HT1080 (cell line): Measurements from ENCODE around the gene SAMD4A. TPM values are rescaled to one million over a fixed set of nuclear protein-coding genes. Genes with fewer than 3 reads are reported as not detected.

Experiments
- DNase-seq: peaks from one replicate; pipeline ENCODE4 v3.0.0-alpha.2; 2015; ENCODE audit warnings: low read depth
- total RNA-seq: library from RNA; depleted of rRNA; stranded (reverse); fragments of >200 nt; shearing (Covaris generic); gene quantifications from 2 replicates; pipeline ENCODE4 v1.2.3, GENCODE V29; 2014

SAMD4A gene
- total RNA-seq, 1 experiment from 2014 or later = 16.3 TPM

DNA sequence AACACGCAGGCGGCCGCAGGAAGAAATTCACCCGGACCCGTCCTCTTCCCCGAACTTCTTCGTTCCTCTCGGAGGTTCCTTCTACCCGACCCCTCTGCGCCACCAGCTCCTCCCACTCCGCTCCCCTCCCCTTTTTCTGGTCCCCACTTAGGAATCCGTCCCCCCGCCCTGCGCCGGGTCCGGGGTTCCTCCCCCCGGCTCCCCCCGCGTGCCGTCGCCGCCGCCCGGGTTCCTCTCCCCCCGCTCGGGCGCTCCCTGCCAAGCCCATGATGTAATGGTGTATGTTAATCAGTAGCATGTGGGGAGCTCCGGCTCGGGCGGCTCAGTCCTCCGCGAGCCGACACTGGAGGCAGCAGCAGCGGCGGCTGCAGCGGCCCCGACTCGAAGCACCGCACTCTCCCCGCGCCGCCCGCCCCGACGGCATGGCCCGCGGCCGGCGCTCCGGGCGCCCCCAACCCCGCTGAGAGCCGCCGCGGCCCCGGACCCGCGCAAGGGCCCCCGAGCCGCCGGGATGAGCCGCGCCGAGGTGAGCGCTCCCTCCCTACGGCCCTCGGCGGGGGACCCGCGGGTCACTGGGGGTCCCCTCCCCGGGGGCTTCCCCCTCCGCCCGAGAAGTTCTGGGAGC lies 1.0 kb upstream of the SAMD4A start:
- peak; percentile 66 for DNase-seq

DNA sequence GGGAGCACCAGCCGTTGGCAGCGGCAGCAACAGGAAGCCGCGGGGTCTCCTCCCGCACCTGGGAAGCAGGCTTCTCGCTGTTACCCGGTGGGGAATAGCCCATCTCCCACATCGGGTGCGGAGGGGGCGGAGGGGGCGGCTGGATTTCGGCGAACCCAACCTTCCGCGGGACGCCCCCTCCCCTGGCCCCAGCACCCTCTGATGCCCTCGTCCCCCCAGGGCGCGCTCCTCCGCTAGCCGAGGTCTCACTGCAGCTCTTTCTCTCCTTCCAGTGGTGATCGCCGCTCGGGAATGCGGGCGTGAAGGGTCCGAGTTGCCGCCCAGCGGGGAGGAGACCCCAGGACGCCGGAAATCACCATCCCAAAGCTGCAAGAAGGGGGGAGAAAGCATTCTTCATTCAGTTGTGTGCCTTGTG lies 303 bp downstream of the SAMD4A start:
- DNase-seq = peak; percentile 34

DNA sequence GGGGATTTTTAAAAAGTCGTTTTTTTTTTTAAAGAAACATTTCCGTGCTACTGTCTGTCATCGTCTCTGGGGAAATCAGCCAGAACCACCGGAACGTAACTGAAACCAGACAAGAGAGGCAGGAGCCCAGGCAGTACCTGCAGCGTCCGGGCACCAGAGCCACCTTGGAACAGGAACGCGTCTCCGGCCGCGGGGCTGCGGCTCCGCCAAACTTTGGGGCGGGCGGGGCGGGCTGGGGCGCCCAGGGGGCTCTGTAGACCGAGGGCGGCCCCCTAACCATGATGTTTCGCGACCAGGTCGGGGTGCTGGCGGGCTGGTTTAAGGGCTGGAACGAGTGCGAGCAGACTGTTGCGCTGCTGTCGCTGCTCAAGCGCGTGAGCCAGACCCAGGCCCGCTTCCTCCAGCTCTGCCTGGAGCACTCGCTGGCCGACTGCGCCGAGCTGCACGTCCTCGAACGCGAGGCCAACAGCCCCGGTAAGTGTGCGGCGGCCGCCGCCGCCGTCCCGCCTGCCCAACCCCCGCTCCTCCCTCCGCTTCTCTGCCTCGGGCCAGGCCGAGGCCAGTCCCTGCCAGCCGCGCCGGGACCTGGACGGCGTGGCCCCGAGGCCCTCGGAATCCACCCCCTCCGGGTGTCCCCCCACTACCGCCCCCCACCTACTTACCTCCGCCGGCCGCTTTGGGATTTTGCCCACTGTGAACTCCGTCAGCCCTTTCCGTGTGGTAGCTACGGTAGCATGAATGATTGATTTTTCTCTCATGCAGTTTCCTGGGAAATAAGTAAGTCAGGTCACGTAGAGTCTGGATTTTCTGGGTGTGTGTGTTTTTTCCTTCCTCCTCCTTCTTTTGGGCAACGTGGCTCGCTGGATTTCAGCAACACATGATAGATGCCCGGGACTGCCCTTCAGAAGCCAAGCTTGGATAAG lies 972 bp downstream of the SAMD4A start:
- no peak for DNase-seq

DNA sequence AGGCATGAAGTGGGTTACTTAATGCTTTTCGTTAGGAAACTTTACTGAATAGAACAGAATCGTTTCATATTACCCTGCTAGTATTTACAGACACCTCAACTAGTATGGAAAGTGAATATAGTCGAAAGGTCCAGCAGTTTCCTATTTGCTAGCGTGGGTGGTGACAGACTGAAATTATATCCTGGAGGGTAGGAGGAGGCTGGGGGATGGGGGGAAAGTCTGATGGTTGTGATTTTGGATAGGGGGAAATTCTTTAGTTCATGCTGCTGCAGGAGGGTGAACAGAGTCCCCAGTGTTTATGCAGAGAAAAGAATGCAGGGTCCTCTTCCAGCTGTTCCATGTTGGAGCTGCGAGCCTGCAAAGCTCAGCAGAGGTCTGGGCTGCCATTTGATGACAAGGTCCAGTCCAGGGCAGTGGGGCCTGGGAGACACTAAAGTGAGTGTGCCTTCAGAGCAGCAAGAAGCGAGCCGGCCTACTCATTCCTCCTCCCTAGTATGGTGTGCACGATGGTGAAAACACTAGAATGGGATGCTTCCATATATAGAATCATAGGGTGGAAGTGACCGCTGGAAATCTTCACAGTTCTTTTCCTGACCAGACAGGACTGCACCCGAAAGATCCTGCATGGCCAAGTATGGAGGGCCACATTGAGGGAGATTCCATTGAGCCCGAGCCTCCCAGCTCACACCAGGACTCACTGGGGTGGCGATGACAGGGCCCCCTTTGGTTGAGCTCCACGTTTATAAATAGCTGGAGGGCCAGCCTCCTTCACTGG lies 2.1 kb downstream of the SAMD4A start:
- peak; percentile 43 for DNase-seq

DNA sequence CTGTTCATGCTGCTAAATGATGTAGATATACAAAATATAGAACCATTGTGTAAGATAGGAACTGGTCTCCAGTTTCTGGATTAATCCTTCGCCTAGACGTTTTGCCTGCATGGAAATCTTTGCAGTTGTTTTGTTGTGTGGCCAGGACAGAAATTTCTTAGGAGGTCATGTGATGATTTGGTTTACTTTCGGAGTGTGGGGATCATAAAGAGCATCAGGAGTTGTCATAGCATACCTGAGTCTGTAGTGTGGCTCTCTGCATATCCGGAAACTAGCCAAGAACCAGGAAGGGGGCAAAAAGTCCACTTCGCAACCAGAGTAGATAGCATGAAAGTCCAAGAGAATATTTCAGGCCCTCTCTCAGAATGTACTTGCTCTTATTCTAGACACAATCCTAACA lies 3.1 kb downstream of the SAMD4A start:
- DNase-seq = no peak

DNA sequence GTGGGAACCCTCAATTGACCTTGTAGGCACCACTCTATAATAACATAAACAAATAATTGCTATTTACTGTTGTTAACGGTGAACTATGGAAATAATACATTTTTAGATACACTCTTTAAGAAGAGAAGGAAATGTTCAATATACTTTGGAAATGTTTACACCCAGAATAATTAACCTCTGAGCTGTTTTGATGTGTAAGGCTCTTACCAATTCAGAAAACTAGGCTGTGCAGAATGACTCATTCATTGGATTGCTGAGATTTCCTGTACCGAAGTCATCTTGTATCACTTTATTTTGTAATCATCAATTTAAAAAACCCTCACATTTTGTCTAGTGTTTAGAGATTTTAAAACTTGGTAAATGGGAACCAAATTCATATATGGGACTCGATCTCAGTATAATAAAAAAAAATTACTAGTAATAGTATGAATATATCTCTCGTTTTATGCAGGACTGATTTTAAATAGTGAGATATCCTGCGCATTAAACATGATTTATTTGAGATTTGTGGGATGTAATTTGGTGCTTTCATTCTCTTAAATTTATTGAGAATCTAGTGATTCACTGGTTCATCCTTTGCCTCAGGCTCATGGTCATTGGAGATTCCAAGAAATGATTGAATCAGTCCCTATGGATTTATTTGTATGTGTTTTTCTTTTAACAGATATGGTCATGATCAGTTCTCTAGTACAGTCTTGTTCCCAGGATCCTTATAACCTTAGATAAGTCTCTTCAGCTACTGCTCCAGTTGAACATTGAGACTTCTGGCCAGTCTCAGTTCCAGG lies 3.9 kb downstream of the SAMD4A start:
- DNase-seq = peak; percentile 74

DNA sequence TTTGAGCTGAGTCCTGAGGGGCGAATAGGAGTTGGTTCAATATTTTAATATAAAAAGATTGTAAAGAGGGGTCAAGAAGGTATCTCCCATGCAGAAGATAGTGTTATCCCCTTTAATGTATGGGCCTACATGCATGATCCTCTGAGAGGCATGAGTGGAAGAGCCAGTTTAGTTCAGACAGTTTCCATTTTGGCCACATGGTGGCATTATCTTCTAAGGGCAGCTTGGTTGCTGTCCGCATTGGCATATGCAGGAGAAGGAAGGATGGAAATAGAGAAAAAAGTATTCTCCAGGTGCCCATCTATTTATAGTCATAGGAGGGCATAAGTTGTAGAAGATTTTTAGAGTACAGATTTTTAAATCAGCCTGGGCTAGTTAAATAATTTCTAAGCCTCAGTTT lies 5.4 kb downstream of the SAMD4A start:
- DNase-seq = peak; percentile 58

DNA sequence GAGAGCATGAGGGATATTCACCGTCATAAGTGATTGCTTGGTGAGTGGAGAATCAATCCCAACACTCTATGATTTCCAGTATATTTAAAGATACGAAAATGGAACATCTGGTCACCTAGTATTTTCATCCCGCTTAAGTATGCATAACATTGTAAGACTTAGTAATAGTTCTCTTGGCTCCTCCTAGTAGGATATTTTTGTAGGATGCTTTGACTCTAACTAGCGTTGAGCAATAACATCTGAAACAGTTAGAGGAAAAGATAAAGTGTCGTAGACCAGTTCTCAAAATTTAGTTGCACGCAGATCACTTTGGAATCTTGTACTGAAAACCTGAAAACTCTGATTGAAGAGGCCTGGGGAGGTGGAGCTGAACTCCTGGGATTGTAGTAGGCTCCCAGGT lies 7.6 kb downstream of the SAMD4A start:
- DNase-seq = no peak

DNA sequence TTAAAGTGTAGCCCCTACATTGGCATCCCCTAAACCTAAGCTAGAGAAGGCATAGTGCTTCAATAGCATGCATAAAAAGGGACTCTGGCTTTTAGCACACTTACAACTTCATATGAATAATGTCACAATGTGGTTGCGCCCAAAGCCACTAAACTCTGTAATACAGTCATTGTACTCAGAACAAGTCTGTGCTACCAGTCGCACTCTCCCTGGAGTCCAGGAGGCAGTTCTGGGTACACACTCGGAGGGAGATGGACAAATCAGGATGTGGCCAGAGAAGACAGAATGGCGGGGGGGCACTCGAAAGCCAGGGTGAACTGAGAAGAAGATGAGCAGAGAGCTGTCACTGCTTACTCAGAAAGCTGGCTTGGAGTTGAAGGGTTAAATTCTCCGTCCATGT lies 10.6 kb downstream of the SAMD4A start:
- DNase-seq = no peak

DNA sequence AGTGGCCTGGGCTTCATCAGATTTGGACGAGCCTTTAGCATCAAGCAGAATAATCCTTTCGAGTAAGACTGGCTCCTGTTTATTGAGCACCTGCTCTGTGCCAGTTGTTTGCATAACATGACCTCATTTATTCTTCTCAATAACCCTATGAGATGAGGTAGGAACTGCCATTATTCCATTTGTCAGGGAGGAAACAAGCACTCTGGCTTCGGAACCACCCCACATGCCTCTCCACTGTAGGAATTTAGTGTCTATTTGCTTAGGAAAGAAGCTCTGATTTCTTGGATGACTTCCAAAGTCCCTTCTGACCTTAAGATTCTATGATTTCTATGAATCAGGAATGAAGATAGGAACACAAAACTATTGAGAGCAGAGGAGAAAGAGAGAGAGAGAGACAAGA lies 11.0 kb downstream of the SAMD4A start:
- DNase-seq = no peak

DNA sequence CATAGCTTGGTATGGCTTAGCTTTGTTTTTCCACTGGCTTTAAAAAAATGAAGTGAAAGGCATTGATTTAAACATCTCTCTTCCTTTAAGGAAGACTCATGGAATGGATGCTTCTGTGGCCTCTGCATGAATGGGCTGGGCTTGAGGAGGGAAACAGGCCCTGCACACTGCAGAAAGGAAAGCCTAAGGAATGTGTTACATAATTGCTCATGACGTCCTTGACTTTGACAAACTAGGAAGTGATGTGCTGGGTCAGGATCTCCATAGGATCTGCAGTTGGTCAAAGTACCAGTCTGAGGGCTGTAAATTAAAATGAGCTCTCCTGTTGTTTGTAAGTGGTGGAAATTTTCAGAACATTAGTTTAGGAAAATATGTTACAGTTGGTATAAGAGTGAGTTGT lies 12.7 kb downstream of the SAMD4A start:
- peak; percentile 52 for DNase-seq

DNA sequence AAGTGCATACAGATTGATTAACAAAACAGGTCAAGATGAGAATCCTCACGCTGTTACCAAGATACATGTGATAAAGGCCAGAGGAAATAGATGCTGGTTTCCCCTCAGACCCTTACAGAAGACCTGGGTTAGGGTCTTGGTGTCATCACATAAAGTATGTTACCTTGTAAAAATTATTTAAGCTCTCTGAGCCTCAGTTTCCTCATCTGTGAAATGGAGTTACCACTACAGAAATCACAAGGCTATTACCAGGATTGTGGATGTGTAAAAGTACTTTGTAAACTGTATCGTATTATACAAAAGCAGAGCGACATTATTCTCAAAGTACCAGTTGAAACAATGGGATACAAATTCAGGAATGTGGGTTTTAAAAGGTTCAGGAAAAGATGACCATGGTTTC lies 14.0 kb downstream of the SAMD4A start:
- DNase-seq = no peak

DNA sequence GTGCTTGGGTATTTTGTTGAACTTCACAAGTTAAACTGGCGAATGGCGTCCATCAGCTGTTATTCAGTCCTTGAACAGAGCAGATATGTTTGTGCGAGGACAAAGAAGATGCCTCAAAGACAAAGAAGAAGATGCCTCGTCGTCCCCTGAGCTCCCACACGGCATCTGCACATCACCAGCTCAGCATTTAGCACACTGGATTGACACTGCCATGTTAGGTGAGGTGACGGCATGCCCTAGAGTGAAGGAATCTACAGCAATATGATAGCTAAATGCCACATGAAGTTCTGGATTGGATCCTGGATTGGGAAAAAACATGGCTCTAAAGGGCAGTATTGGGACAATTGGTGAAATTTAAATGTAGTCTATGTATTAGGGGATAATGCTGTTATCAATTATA lies 15.4 kb downstream of the SAMD4A start:
- no peak for DNase-seq

DNA sequence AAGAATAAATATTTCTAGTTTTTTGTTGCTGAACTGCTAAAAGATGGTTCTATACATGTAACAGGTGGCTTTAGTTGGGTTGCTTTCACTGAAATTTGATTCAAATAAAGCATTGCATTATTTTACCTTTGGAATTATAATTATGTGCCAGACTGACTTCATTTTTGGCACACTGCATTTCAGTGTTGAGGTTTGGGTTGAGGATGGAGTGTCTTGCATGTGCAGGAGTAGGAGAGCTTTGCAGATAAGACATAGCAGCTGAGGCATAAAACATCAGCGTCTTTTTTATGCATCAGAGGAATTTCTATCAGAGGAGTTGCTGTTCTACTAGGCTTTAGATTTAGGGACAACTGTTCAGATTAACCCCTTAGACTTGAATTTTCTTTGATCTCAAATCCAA lies 17.2 kb downstream of the SAMD4A start:
- no peak for DNase-seq

DNA sequence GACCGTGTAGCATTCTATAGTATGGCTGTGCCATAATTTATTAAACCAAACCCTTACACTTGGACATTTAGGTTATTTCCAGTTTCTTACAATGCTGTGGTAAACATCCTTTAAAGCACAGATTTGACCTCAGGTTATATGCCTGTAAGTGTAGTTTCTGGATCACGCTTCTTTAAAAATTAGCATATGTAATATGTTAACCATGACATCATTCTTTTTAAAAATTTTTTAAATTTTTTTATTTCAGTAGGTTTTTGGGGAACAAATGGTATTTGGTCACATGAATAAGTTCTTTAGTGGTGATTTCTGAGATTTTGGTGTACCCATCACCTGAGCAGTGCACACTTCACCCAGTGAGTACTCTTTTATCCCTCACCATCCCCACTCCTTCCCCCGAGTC lies 18.3 kb downstream of the SAMD4A start:
- no peak for DNase-seq

DNA sequence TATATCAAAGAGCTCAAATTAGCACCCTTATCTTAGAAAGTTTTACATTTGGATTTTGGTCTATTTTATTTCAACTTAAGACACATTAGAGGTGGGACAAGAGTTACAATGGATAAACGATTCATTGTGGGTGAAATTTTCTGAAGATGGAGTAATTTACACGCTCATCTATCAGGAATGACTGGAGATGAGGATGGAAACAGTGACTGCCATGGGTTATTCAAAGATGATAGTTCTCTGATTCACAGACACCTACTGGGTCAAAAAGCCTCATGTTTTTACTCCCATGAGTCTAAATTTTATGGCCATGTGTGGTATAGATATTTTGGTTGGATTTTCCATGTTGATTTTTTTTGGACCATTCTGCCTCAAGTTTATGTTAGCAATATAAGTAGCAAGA lies 22.1 kb downstream of the SAMD4A start:
- DNase-seq = peak; percentile 58

DNA sequence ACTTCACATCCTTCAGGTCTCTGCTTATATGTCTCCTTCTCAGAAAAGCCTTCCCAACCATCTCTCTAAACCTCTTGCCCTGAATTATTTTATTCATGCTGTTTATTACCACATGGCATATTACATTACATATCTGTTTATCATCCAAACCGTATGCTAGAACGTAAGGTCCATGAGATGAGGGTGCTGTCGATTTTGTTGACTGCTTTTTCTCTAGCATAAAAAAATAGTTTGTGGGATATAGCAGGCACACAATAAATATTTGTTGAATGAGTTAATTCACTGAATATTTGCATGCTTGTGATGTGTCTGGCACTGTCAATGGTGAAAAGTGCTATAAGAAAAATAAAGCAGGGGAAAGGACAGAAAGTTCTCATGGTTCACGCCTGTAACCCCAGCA lies 22.9 kb downstream of the SAMD4A start:
- no peak for DNase-seq

DNA sequence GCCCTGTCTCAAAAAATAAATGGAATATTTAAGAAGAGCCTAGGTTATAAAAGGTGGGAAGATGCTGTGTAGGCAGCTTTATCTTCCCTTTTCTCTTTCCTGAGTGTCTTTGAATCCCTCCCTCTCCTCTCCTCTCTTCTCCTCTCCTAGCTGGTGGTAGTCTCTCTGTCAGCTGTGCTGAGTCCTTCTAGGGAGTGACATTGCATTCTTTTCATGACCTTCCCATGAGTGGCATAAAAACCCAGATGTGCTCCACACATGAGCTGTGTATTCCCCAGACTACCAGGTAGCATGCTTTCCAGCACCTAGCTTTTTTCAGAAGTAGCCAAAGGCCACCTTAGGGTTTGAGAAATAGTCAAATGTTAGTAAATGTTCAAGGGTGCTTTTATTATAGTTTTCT lies 23.6 kb downstream of the SAMD4A start:
- DNase-seq = no peak

DNA sequence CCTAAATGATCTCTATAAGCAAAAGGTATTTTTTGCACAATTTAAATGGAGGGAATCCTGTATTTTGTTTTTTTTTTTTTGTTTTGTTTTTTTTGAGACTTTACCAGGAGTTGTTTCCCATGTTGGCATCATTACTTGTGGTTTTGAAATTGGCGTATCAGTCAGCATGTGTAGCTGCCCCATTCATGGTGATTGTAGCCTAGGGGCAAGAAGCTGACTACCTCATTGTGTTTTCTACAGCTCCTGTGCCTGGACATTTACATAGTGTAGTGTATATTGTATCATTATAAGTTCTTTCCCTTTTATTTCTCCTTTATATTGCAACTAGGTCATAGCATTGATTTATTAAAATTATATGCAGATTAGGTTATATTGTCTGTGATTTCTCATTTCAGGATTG lies 24.5 kb downstream of the SAMD4A start:
- no peak for DNase-seq

DNA sequence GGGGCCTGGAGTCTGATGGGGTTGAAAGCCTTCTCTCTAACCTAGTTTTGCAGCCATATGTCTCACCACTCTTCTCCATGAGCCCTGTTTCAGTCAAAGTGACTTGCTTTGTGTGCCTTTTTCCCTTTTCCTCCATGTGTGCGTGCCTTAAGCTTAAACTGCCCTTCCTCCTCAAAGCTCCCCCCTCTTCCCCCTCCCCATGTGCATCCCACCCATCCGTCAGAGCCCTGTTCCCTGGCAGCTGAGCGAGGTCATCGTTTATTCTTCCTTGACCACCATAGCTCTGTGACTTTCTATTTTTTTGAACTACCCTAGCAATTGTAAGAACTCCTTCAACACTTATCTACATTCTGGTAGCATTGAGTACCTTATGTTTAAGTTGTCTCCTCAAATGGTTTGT lies 24.9 kb downstream of the SAMD4A start:
- no peak for DNase-seq

DNA sequence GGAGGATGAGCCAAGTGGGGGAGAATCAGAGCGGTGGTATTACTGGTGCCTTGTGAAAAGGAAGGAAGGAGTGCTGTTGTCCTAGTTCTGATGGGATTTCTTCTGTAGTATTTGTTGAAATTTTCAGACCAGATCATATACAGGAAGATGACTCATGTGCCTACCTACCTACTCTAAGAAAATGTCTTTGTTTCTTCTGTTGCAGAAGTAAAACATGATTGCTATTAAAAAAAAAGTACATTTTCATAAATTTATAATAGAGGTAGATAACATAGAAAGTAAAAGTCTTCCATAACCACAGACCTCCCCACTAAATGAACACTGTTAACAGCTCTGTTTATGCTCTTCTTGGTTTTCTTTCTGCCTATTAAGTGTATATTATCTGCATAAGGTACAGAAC lies 26.9 kb downstream of the SAMD4A start:
- peak; percentile 91 for DNase-seq
